Measurements from ENCODE around the gene MDN1. TPM values are rescaled to one million over a fixed set of nuclear protein-coding genes. Genes with fewer than 3 reads are reported as not detected.

The MDN1 gene
- total RNA-seq, 2 donors from 2014 or later = 21.3 to 36.0 TPM

DNA sequence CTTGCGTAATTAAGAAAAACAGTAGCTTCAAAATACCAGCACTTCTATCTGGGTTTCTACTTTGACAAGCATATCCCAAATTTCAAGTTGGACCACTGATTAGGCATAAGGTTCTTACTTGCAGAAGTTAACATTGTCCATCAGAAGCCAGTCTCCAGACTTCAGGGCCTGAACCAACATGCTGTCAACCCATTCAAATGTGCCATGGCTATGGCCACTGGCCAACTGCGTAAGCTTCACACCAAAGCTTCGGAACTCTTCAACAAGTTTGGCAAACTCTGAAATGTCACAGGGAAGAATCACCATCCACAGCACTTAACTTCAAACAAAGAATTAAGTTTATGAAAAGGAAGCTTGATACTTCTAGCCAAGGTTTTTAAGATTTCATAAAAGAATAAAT lies 103.1 kb downstream of the MDN1 start:
- H3K4me1 ChIP-seq (ENCODE audit: control insufficient read depth in 1 of 2, low read depth in 2 of 2) = no peaks in the 10 kb centered on the region
- H3K27ac ChIP-seq = no peak overlapping the region
- TF ChIP-seq, protein P1, sequence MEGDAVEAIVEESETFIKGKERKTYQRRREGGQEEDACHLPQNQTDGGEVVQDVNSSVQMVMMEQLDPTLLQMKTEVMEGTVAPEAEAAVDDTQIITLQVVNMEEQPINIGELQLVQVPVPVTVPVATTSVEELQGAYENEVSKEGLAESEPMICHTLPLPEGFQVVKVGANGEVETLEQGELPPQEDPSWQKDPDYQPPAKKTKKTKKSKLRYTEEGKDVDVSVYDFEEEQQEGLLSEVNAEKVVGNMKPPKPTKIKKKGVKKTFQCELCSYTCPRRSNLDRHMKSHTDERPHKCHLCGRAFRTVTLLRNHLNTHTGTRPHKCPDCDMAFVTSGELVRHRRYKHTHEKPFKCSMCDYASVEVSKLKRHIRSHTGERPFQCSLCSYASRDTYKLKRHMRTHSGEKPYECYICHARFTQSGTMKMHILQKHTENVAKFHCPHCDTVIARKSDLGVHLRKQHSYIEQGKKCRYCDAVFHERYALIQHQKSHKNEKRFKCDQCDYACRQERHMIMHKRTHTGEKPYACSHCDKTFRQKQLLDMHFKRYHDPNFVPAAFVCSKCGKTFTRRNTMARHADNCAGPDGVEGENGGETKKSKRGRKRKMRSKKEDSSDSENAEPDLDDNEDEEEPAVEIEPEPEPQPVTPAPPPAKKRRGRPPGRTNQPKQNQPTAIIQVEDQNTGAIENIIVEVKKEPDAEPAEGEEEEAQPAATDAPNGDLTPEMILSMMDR (IDR thresholded peaks at IDR 0.05) = no peak
- no peak overlapping the region for H3K4me3 ChIP-seq
- H3K27me3 ChIP-seq (replicated peaks; ENCODE audit: insufficient read depth) = no peaks in the 10 kb centered on the region
- no peak for DNase-seq (ENCODE audit: low spot score)
- peaks cover 30% of the 10 kb centered on the region for H3K36me3 ChIP-seq
- no peak for ATAC-seq (ENCODE audit: insufficient number of reproducible peaks, low FRiP score, low read depth)
- H3K9me3 ChIP-seq = no peaks in the 10 kb centered on the region

DNA sequence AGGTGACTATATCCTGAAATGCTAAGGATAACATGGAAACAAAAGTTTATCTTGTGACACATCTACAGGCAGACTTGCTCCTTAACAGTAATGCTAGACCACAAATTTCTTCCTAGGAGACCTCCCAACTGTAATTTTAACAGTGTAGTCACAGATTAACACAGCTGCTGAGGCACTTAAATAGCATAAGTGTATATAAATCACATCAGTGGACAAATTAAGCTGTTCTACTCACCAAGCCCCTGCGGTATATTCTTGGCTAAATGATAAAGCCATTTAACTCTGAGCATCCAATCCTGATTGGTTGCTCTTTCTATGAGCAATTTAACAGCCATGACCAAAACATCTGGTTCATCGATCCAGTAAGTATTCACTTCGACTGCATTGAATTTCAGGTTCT lies 107.8 kb downstream of the MDN1 start:
- no peaks in the 10 kb centered on the region for H3K27me3 ChIP-seq (replicated peaks; ENCODE audit: insufficient read depth)
- ATAC-seq (ENCODE audit: insufficient number of reproducible peaks, low FRiP score, low read depth) = no peak

DNA sequence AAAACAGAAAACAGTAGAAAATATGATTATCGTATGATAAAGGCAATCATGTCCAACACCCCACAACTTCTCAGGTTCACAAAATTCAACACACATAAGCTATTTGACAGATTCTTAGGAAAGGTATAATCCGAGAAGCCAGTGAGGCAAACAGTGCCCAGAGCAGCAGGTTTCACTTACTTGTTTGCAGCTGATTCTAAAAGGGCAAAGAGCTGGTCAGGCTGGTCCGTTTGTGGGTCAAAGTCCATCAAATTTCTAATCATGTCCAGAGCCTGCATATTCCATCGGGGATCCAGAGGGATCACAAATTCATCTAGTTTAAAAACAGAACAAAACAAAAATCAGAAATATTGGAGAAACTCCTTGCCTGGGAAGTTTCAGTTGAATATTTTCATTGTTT lies 111.3 kb downstream of the MDN1 start:
- no peaks in the 10 kb centered on the region for H3K27me3 ChIP-seq (replicated peaks; ENCODE audit: insufficient read depth)
- H3K36me3 ChIP-seq = peaks cover 21% of the 10 kb centered on the region
- H3K9me3 ChIP-seq = no peaks in the 10 kb centered on the region
- TF ChIP-seq, protein P1 (IDR thresholded peaks at IDR 0.05) = no peak
- H3K4me1 ChIP-seq (ENCODE audit: control insufficient read depth in 1 of 2, low read depth in 2 of 2) = no peaks in the 10 kb centered on the region
- no peak overlapping the region for H3K27ac ChIP-seq
- no peak for DNase-seq (ENCODE audit: low spot score)
- H3K4me3 ChIP-seq = no peak overlapping the region
- ATAC-seq (ENCODE audit: insufficient number of reproducible peaks, low FRiP score, low read depth) = no peak

More for the DNA sequence above, 107.8 kb downstream of the MDN1 start:
- Histone ChIP-seq H3K9me3 (no peaks in the 10 kb centered on the region), H3K4me3 (no peak overlapping the region), H3K4me1 (ENCODE audit: control insufficient read depth in 1 of 2, low read depth in 2 of 2) (no peaks in the 10 kb centered on the region), H3K36me3 (peaks cover 27% of the 10 kb centered on the region), H3K27ac (no peak overlapping the region)
- no peak for DNase-seq (ENCODE audit: low spot score)
- TF ChIP-seq, protein P1 (IDR thresholded peaks at IDR 0.05) = no peak

DNA sequence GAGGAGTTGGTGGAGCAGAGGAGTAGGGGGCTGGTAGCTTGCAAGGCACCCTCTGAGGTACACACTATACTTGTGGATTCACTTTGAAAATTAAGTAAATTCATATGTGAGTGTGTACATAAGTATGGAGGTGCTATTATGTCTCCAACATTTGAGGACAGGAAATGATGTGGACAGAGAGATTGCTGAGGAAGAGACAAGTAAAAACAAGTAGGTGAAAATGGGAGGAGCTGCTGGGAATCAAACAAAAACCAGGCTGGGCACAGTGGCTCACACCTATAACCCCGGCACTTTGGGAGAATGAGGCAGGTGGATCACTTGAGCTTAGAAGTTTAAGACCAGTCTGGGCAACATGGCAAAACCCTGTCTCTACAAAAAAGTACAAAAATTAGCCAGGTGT lies 111.8 kb downstream of the MDN1 start:
- no peaks in the 10 kb centered on the region for H3K27me3 ChIP-seq (replicated peaks; ENCODE audit: insufficient read depth)
- DNase-seq (ENCODE audit: low spot score) (no peak), ATAC-seq (ENCODE audit: insufficient number of reproducible peaks, low FRiP score, low read depth) (no peak)
- H3K9me3 ChIP-seq = no peaks in the 10 kb centered on the region
- no peak overlapping the region for H3K4me3 ChIP-seq
- no peaks in the 10 kb centered on the region for H3K4me1 ChIP-seq (ENCODE audit: control insufficient read depth in 1 of 2, low read depth in 2 of 2)
- peaks cover 16% of the 10 kb centered on the region for H3K36me3 ChIP-seq
- no peak overlapping the region for H3K27ac ChIP-seq
- TF ChIP-seq, protein P1 (IDR thresholded peaks at IDR 0.05) = no peak

DNA sequence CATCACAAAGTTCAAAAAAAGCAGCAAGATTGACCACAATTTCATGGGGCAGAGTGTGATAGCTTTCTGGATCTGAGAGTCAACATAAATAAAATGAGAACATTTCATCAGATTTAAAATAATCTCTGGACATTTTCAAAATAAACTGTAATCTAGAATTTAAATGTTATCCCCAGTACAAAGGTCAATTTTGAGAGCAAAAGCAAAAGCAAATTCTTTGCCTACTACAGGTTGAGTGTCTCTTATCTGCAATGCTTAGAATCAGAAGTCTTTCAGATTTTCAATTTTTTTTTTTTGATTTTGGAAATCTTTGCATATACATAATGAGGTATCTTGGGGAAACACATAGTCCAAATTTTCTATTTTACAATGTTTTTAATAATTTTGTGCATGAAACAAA lies 113.5 kb downstream of the MDN1 start:
- DNase-seq (ENCODE audit: low spot score) (no peak), ATAC-seq (ENCODE audit: insufficient number of reproducible peaks, low FRiP score, low read depth) (no peak)
- Histone ChIP-seq H3K4me1 (ENCODE audit: control insufficient read depth in 1 of 2, low read depth in 2 of 2) (no peaks in the 10 kb centered on the region), H3K27me3 (replicated peaks; ENCODE audit: insufficient read depth) (no peaks in the 10 kb centered on the region), H3K9me3 (no peaks in the 10 kb centered on the region), H3K4me3 (no peak overlapping the region), H3K36me3 (peaks cover 16% of the 10 kb centered on the region), H3K27ac (no peak overlapping the region)
- TF ChIP-seq, protein P1 (IDR thresholded peaks at IDR 0.05) = no peak
